Activated CD8-positive, alpha-beta T cell treated with anti-CD3 and anti-CD28 coated beads, Interleukin-2, amount 10 ng/mL, durations not matched to agents 7 days and 5 days (primary cell): ENCODE data around the gene SGO2. TPM values are rescaled to one million over a fixed set of nuclear protein-coding genes. Genes with fewer than 3 reads are reported as not detected.
"Not testable (repeated sequence)": the region's sequence is repeated elsewhere in the genome, so short reads cannot be mapped to it uniquely, and the experiment has no call there.

Experiments
- ATAC-seq: fragments of 150-1000 bp; cut with Tn5 transposase; one replicate; pipeline ENCODE4 v1.10.0; 2021; ENCODE audit warnings: moderate library complexity
- CTCF ChIA-PET: fragments of 350-600 bp; sonication (Branson Sonifier 250); formaldehyde crosslinking; loops from one replicate; lab custom pipeline; 2021; ENCODE audit warnings: antibody characterized with exemption; lab: Charles Lee
- POLR2A ChIA-PET: fragments of 350-600 bp; sonication (Branson Sonifier 250); formaldehyde crosslinking; loops from one replicate; lab custom pipeline; 2021; ENCODE audit warnings: antibody characterized with exemption; lab: Charles Lee
- DNase-seq: peaks from one replicate; pipeline ENCODE4 v3.0.0-alpha.2; 2020
- H3K27ac Mint-ChIP-seq: one replicate; pipeline ENCODE4 v1.8.0; 2021; ENCODE audit warnings: mild to moderate bottlenecking, mixed read lengths
- H3K27me3 Mint-ChIP-seq: one replicate; pipeline ENCODE4 v1.8.0; 2021; ENCODE audit warnings: low read depth, mixed read lengths
- H3K36me3 Mint-ChIP-seq: one replicate; pipeline ENCODE4 v1.8.0; 2021; ENCODE audit warnings: low read depth, mixed read lengths
- H3K4me1 Mint-ChIP-seq: one replicate; pipeline ENCODE4 v1.8.0; 2021; ENCODE audit warnings: low read depth, mixed read lengths
- H3K4me3 Mint-ChIP-seq: one replicate; pipeline ENCODE4 v1.8.0; 2021; ENCODE audit warnings: mild to moderate bottlenecking, mixed read lengths
- H3K9me3 Mint-ChIP-seq: one replicate; pipeline ENCODE4 v1.8.0; 2022; ENCODE audit warnings: mixed read lengths; ENCODE audit not compliant: insufficient read depth
- total RNA-seq, 2 experiments: library from RNA; stranded (reverse); gene quantifications; one replicate each; pipeline ENCODE4 v1.2.3, GENCODE V29; 2021

Gene SGO2
- total RNA-seq, 2 experiments from 2014 or later = 54.4 to 56.5 TPM

- POLR2A ChIA-PET = no interaction called here
- H3K27ac Mint-ChIP-seq = no peak overlapping the region
Observed at GRCh38 chr2:200624658-200625057, 98.7 kb downstream of the SGO2 start.

GRCh38 chr2:200625282-200625681 lies 99.3 kb downstream of the SGO2 start:
- POLR2A ChIA-PET = no interaction called here
- H3K4me1 Mint-ChIP-seq = no peaks in the 10 kb centered on the region
- ATAC-seq = no peak
- H3K36me3 Mint-ChIP-seq = no peaks in the 10 kb centered on the region
- peaks cover 15% of the 10 kb centered on the region for H3K27me3 Mint-ChIP-seq
- no peak overlapping the region for H3K27ac Mint-ChIP-seq
- no peak for DNase-seq
- H3K4me3 Mint-ChIP-seq = no peak overlapping the region
- CTCF ChIA-PET = interaction anchor here (1.4 kb wide), 1 partner anchor 8 kb away, joined by 3 read pairs; no protein-coding TSS in a partner anchor
- no peaks in the 10 kb centered on the region for H3K9me3 Mint-ChIP-seq

More at GRCh38 chr2:200624658-200625057, 98.7 kb downstream of the SGO2 start:
- no peak overlapping the region for H3K4me3 Mint-ChIP-seq
- H3K4me1 Mint-ChIP-seq = no peaks in the 10 kb centered on the region
- no peak for ATAC-seq
- H3K27me3 Mint-ChIP-seq = peaks cover 14% of the 10 kb centered on the region
- CTCF ChIA-PET = no interaction called here
- DNase-seq = no peak
- no peaks in the 10 kb centered on the region for H3K36me3 Mint-ChIP-seq
- H3K9me3 Mint-ChIP-seq = no peaks in the 10 kb centered on the region

- no peaks in the 10 kb centered on the region for H3K36me3 Mint-ChIP-seq
- ATAC-seq = no peak
- no peaks in the 10 kb centered on the region for H3K4me1 Mint-ChIP-seq
- no peak for DNase-seq
- no peaks in the 10 kb centered on the region for H3K9me3 Mint-ChIP-seq
- no peak overlapping the region for H3K4me3 Mint-ChIP-seq
- ChIA-PET POLR2A (interaction anchor here (1.1 kb wide), 1 partner anchor 106 kb away, joined by 3 read pairs; no protein-coding TSS in a partner anchor), CTCF (interaction anchor here (1.4 kb wide), 1 partner anchor 9 kb away, joined by 3 read pairs; no protein-coding TSS in a partner anchor)
- H3K27me3 Mint-ChIP-seq = peaks cover 19% of the 10 kb centered on the region
- H3K27ac Mint-ChIP-seq = no peak overlapping the region
Observed at GRCh38 chr2:200625958-200626363, 100.0 kb downstream of the SGO2 start.

GRCh38 chr2:200627110-200627770 lies 101.2 kb downstream of the SGO2 start:
- ATAC-seq (no peak), DNase-seq (no peak)
- H3K27me3 Mint-ChIP-seq = peaks cover 20% of the 10 kb centered on the region
- no peak overlapping the region for H3K27ac Mint-ChIP-seq
- H3K9me3 Mint-ChIP-seq = no peaks in the 10 kb centered on the region
- H3K36me3 Mint-ChIP-seq = no peaks in the 10 kb centered on the region
- CTCF ChIA-PET = no interaction called here
- POLR2A ChIA-PET = no interaction called here
- no peaks in the 10 kb centered on the region for H3K4me1 Mint-ChIP-seq
- H3K4me3 Mint-ChIP-seq = no peak overlapping the region

GRCh38 chr2:200628461-200628860 lies 102.5 kb downstream of the SGO2 start:
- DNase-seq, H3K4me1 Mint-ChIP-seq, H3K27ac Mint-ChIP-seq, H3K4me3 Mint-ChIP-seq, POLR2A ChIA-PET, H3K36me3 Mint-ChIP-seq, CTCF ChIA-PET, H3K9me3 Mint-ChIP-seq, ATAC-seq: not testable (repeated sequence)
- peaks cover 22% of the 10 kb centered on the region for H3K27me3 Mint-ChIP-seq

GRCh38 chr2:200631287-200631686 lies 105.3 kb downstream of the SGO2 start:
- POLR2A ChIA-PET = no interaction called here
- no peak for DNase-seq
- Mint-ChIP-seq H3K9me3 (no peaks in the 10 kb centered on the region), H3K4me1 (no peaks in the 10 kb centered on the region), H3K27ac (no peak overlapping the region), H3K4me3 (no peak overlapping the region), H3K27me3 (peaks cover 18% of the 10 kb centered on the region), H3K36me3 (no peaks in the 10 kb centered on the region)
- CTCF ChIA-PET = no interaction called here
- ATAC-seq = no peak

Other genes starting within 250 kb of the SGO2 start
- gene SPATS2L, start 219.5 kb upstream of the SGO2 start, total RNA-seq = 10 to 100 TPM; 45.5 to 46.5 TPM
- 10 to 100 TPM; 14.3 to 14.8 TPM for gene KCTD18, start 16.1 kb upstream of the SGO2 start, total RNA-seq
- under 1 TPM in 1 of 2 experiments, not detected in 1; 0.08 TPM for gene AOX1, start 59.8 kb downstream of the SGO2 start, total RNA-seq